HG03558 (cell line): ENCODE results near the gene CDC34.

Experiments
- ATAC-seq: cut with Tn5 transposase; IDR thresholded peaks from one replicate; pipeline ENCODE4 v1.9.1; 2021; ENCODE audit warnings: moderate number of reproducible peaks; ENCODE audit not compliant: unreplicated experiment; ENCODE audit errors: extremely low read depth

Gene CDC34

GRCh38 chr19:518598-519231, 12.8 kb upstream of the CDC34 start:
- ATAC-seq, result no peak

GRCh38 chr19:519449-519865, 12.1 kb upstream of the CDC34 start:
- no peak for ATAC-seq

- ATAC-seq, result no peak
Measured at GRCh38 chr19:522726-523125, 8.8 kb upstream of the CDC34 start.

DNA sequence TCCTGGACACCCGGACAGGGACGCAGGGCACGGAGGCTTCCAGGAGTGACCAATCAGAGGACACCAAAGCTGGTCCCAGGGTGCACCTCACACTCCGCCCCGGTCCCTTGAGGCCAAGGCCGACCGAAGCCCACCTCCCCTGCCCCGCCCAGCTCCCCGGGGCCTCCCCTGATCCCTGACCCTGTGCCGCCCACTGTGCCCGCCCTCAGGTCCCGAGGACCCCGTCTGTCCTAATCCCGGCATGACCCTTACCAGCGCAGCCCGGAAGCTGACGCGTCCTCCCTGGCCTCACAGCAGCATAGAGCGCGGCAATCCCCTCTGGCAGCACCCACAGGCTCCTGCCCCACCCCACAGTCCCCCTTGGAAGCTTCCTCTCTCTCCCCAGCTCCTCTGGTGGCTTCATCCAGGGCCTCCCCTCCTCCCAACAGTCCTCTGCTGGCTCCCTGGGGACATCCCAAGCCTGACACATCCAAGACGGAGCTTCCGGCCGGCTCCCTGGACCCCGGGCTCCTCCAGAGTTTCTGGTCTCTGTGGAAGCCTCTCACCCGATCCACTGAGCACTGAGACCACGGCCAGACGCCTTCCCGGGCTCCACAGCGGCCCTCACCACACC, 7.4 kb upstream of the CDC34 start:
- ATAC-seq, result no peak

DNA sequence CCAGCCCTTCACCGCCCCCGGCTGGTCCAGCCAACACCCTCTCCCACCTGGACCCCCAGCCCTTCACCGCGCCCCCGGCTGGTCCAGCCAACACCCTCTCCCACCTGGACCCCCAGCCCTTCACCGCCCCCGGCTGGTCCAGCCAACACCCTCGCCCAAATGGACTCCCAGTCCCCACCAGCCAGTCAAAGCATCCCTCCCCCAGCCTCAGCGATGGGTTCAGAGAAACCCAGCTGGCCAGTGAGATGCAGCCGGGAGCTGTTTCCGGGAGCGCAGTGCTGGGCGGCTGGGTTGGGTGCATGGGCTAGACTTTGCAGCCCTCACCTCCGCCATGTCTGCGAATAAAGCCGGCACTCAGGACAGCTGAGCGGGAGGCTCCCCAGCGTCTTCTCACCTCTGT, 6.5 kb upstream of the CDC34 start:
- no peak for ATAC-seq

GRCh38 chr19:525857-526419, 5.6 kb upstream of the CDC34 start:
- ATAC-seq, result no peak

- ATAC-seq, result no peak
Measured at GRCh38 chr19:530134-531008, 1.2 kb upstream of the CDC34 start.

- ATAC-seq, result peak; percentile 32
Measured at GRCh38 chr19:531009-531752, 379 bp upstream of the CDC34 start.

DNA sequence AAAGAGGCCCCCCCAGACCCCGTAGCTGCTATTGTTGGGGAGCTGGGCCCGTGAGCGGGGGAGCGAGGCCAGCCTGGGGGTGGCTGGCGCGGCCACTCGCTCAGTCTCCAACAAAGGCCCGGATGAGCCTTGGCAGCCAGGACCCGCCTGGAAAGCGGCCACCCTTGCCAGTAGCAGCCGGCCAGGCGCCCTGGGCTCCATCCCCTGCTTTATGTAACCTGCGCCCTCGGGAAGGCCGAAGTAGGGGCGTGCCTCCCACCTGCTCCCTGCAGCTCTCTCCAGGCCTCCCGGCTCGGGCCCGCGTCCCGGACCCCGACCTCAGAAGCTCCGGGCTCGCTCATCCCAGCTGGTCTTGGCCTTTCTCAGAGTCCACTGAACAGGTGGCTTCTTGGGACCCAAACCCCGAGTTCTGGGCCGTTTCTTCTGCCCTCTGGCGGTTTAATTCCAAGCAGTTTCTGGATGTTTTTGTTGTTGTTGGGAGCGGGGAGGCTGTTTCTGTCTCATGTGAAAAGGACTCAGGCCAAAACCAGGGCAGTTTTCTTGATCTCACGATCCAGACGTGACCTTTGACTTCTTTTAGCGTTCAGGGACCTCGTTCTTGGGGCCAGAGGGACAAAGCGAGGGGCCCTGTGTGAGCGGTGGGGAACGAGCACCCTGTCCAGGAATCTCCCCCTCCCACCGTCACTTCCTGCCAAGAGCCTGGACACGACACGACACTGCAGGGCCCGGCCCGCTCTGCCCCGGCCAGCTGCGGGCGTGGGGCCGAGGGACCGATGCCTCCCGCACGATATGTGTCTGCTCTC, 1.2 kb downstream of the CDC34 start:
- no peak for ATAC-seq

DNA sequence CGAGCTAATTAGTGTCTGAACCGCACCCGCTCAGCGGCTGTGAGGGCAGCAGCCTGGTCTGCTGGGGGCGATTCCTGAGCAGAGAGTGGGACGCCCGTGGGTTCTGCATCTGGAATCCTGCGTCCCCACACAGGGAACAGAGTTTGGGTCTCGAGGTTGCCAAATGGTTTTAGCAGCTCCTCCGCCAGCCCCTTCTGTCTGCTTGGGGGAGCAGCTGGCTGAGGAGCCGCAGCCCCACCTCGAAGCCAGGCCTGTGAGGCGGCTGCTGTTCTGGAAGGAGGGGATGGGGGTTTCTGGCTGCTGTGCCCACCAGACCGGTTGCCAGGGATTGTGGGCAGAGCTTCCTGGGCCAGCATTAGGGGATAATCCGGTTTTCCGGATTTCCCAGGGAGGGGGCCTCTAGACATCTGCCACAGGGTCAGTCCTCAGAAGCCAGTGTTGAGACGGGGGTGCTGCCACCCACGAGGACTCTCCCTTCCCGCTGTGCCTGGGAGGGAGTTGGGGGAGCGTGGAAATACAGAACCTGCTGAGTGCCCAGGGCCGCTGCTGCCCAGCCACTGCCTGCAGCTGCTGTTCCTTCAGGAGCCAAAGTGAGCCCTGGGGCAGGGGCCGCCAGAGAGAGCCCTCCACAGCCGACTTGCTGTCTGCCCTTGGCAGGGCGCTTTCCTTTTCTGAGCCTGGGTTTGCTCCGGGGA, 2.0 kb downstream of the CDC34 start:
- no peak for ATAC-seq

DNA sequence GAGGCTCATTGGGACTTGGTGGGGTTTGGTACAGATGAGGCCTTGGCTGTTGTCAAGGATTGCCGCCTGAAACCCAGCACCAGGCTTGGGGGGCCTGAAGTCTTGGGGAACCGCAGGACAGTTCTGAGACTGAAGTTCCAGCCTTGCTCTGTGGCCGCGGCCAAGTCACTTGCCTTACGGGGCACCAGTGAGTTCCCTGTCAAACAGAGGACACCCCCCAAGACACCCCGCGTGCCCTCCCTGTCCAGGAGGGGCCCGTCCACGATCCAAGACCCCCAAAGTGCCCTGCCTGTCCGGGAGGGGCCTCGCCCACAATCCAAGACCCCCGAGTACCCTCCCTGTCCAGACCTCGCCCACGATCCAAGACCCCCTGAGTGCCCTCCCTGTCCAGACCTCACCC, 2.5 kb downstream of the CDC34 start:
- ATAC-seq, result no peak

GRCh38 chr19:535017-535835, 3.7 kb downstream of the CDC34 start:
- no peak for ATAC-seq

DNA sequence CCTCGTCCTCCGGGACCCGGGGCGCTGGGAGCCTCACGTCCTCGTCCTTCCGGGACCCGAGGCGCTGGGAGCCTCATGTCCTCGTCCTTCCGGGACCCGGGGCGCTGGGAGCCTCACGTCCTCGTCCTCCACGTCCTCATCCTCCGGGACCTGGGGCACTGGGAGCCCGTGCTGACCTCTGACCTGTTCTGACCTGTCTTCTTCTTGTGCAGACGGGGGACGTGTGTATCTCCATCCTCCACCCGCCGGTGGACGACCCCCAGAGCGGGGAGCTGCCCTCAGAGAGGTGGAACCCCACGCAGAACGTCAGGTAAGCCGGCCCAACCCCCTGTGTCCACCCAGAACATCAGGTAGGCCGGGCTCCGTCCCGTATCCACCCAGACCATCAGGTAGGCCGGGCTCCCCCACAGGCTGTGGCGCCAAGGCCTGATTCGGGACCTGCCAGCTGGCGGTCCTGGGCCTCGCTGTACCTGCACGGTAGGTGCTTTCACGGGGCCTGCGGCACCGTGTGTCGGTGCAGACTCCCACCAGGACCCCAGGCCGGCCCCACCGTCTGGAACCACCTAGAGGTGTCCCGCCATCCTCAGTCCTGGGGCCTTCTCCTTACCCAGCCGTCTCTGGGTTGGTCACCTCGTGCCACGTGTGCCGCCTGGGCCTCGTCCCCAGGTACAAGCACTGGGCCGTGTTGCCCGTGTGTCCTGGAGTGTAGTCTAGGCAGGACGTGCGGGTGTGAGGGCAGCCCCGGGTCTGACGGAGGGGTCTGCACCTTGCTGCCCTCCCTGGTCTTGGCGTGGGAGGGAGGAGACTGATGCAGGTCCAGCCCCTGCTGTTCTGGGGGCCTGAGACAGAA, 4.7 kb downstream of the CDC34 start:
- ATAC-seq, result no peak

DNA sequence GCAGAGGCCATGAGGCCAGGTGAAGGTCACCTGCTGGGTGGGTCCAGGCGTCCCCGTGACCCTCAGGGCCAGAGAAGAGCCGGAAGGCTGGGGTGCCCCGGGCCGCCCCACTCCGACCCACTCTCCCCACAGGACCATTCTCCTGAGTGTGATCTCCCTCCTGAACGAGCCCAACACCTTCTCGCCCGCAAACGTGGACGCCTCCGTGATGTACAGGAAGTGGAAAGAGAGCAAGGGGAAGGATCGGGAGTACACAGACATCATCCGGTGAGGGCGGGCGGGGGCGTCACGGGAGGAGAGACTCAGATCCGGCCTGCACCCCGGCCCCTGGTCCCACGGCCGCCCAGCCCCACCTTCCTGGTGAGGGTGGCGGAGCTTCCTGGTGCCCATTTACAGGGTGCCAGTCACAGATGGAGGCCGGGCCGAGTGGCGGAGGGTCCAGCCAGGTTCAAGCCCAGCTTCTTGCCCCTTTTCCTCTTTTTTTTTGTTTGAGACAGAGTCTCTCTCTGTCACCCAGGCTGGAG, 5.4 kb downstream of the CDC34 start:
- ATAC-seq, result no peak

- no peak for ATAC-seq
Measured at GRCh38 chr19:538641-539428, 7.3 kb downstream of the CDC34 start.

DNA sequence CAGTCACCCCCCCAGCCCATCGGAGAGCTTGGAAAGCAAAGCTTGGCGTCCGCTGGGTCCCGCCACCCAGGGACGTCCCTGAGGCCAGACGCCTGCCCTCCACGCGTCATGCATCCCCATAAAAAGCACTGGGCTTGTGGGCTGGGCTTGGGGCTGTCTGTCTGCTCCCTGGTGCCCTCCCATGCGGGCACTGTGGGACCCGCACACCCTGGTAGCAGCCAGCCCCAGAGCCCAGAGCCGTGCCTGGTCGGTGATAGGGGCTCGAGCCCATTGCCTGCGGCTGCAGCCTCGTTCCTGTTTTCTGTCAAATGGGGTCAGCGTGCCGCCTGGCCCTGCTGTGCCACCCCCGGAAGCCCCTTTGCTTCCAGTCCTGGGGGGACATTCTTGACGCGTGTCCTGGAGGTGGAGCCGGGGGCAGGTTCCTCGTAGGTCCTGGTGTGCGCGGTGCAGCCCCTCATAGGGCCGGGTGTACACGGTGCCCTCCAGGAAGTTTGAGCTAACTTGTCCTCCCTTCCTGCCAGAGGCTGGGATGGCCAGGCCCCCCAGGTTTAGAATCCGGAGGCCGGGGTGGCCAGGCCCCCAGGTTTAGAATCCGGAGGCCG, 8.0 kb downstream of the CDC34 start:
- ATAC-seq, result no peak
